BLaER1 (cell line): ENCODE measurements around the gene XAB2.
A peak's percentile ranks its signal among the peaks of the same experiment; 100 is the strongest.

Experiments used
- H3K27ac ChIP-seq: shearing (Covaris generic); formaldehyde crosslinking; 2 replicates; pipeline ENCODE4 v1.8.1; 2022
- H3K27me3 ChIP-seq: shearing (Covaris generic); formaldehyde crosslinking; 2 replicates; pipeline ENCODE4 v1.8.1; 2022
- H3K36me3 ChIP-seq: shearing (Covaris generic); formaldehyde crosslinking; 2 replicates; pipeline ENCODE4 v1.8.1; 2022
- H3K4me1 ChIP-seq: shearing (Covaris generic); formaldehyde crosslinking; 2 replicates; pipeline ENCODE4 v1.8.1; 2022
- H3K4me2 ChIP-seq: shearing (Covaris generic); formaldehyde crosslinking; 2 replicates; pipeline ENCODE4 v1.8.1; 2022
- H3K4me3 ChIP-seq: shearing (Covaris generic); formaldehyde crosslinking; 2 replicates; pipeline ENCODE4 v1.8.1; 2022
- H3K9ac ChIP-seq: shearing (Covaris generic); formaldehyde crosslinking; 2 replicates; pipeline ENCODE4 v1.8.1; 2022
- H3K9me3 ChIP-seq: shearing (Covaris generic); formaldehyde crosslinking; 2 replicates; pipeline ENCODE4 v1.8.1; 2022
- H4K20me1 ChIP-seq: shearing (Covaris generic); formaldehyde crosslinking; 2 replicates; pipeline ENCODE4 v1.8.1; 2022
- Cebpa-rat ChIP-seq: shearing (Covaris generic); IDR thresholded peaks from 2 replicates; pipeline ENCODE4 v1.8.1; 2022

XAB2 gene

GRCh38 chr19:7669641-7670040, 40.3 kb upstream of the XAB2 start:
- H4K20me1 ChIP-seq, result no peaks in the 10 kb centered on the region
- TF ChIP-seq Cebpa-rat, result no peak
- peaks cover 38% of the 10 kb centered on the region for H3K4me1 ChIP-seq
- H3K36me3 ChIP-seq, result no peaks in the 10 kb centered on the region
- H3K27me3 ChIP-seq, result no peaks in the 10 kb centered on the region
- H3K4me3 ChIP-seq, result no peak overlapping the region
- peaks cover 7% of the 10 kb centered on the region; the same call in 1 of the 2 replicates for H3K9me3 ChIP-seq
- no peak overlapping the region for H3K27ac ChIP-seq
- peak overlapping the region; percentile 94 for H3K4me2 ChIP-seq
- no peak overlapping the region for H3K9ac ChIP-seq

DNA sequence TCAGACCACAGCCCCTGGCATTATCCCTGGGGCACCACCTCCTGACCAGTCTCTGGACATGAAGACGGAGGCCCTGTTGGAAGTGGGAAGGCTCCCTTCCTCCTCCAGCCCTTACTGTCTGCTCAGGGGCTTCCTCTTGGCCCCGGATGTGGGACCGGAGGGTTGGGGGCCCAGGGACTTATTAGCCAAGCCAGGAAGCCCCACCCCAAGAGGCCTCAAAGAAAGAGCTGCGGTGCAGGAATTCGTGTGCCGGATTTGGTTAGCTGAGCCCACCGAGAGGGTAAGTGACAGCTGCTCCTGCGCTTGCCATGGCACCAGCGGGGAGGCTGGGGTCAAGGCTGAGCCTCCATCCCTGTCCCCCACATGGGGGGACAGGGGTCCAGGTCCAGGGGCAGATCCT, 39.5 kb upstream of the XAB2 start, which contains the start of gene RETN:
Gene RETN (plus strand): TSS at position 208 of the 400 bp plus-strand sequence. CDS start 278 bp downstream, outside the sequence.
- peak within 1 kb of the TSS; percentile 94 for H3K4me2 ChIP-seq
- peaks cover 30% of the 10 kb centered on the region for H3K4me1 ChIP-seq
- H3K27me3 ChIP-seq, result no peaks in the 10 kb centered on the region
- H3K27ac ChIP-seq, result no peak within 1 kb of the TSS
- H4K20me1 ChIP-seq, result no peaks in the 10 kb centered on the region
- H3K9ac ChIP-seq, result no peak within 1 kb of the TSS
- peaks cover 2% of the 10 kb centered on the region; the same call in 1 of the 2 replicates for H3K9me3 ChIP-seq
- peak within 1 kb of the TSS; percentile 25; the same call in 1 of the 2 replicates for H3K4me3 ChIP-seq
- no peaks in the 10 kb centered on the region for H3K36me3 ChIP-seq
- no peak for TF ChIP-seq Cebpa-rat

- H3K27me3 ChIP-seq, result no peaks in the 10 kb centered on the region
- H3K4me2 ChIP-seq, result no peak overlapping the region
These were observed 35.7 kb upstream of the XAB2 start for GRCh38 chr19:7665076-7665475.

DNA sequence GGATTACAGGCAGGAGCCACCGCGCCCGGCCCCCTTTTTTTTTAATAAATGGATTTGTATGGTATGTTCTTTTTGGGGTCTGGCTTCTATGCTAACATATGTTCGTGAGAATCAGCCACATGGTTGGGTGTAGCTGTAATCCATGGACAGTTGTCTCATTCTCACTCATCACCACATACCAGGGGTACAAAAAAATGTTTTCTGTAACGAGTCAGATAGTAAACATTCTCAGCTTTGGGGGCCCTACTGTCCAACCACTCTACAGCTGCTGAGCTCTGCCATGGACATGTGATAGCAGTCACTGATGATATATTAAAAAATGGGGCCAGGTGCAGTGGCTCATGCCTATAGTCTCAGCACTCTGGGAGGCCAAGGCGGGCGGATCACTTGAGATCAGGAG, 34.4 kb upstream of the XAB2 start:
- H3K4me1 ChIP-seq, result peaks cover 17% of the 10 kb centered on the region
- no peak overlapping the region for H3K27ac ChIP-seq
- no peaks in the 10 kb centered on the region for H3K9me3 ChIP-seq
- TF ChIP-seq Cebpa-rat, result no peak
- H3K9ac ChIP-seq, result no peak overlapping the region
- no peaks in the 10 kb centered on the region for H3K27me3 ChIP-seq
- no peaks in the 10 kb centered on the region for H4K20me1 ChIP-seq
- H3K4me2 ChIP-seq, result no peak overlapping the region
- H3K4me3 ChIP-seq, result no peak overlapping the region
- no peaks in the 10 kb centered on the region for H3K36me3 ChIP-seq

More at GRCh38 chr19:7665076-7665475, 35.7 kb upstream of the XAB2 start:
- TF ChIP-seq Cebpa-rat, result no peak
- Histone ChIP-seq H4K20me1 (no peaks in the 10 kb centered on the region), H3K4me3 (no peak overlapping the region), H3K9me3 (no peaks in the 10 kb centered on the region), H3K4me1 (peaks cover 27% of the 10 kb centered on the region), H3K9ac (no peak overlapping the region), H3K36me3 (no peaks in the 10 kb centered on the region), H3K27ac (no peak overlapping the region)

GRCh38 chr19:7662657-7663056, 33.3 kb upstream of the XAB2 start:
- Histone ChIP-seq H3K9ac (no peak overlapping the region), H3K27me3 (no peaks in the 10 kb centered on the region), H4K20me1 (no peaks in the 10 kb centered on the region), H3K4me3 (no peak overlapping the region), H3K9me3 (no peaks in the 10 kb centered on the region), H3K27ac (no peak overlapping the region), H3K4me1 (peaks cover 22% of the 10 kb centered on the region), H3K4me2 (no peak overlapping the region), H3K36me3 (no peaks in the 10 kb centered on the region)
- no peak for TF ChIP-seq Cebpa-rat

DNA sequence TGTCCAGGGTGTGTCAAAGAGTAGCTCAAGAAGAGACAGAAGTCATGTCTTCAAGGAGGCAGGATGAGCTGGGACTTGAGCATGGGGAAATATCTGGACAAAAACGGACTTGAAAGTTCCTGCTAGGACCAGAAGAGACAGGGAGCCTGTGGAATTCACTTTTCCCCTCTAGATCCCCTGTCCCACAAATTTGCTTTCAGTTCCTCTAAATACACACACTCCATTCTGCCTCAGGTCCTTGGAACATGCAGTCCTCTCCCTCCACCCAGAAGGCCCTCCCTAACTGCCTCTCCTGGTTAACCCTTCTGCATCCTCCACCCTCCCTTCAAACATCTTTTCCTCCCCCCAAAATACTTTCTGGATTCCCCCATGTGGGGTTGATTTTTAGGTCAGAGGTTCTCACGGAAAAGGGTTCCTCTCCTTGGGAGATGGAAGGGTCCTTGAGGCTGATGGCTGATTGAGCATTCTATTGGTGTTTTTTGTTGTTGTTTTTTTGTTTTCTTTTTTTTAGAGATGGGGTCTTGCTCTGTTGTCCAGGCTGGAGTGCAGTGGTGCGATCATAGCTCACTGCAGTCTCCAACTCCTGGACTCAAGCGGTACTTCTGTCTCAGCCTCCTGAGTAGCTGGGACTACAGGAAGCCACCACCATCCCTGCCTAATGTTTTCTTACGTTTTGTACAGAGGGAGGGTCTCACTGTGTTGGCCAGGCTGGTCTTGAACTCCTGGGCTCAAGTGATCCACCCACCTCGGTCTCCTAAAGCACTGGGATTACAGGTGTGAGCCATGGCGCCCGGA, 32.6 kb upstream of the XAB2 start:
- no peak overlapping the region for H3K4me3 ChIP-seq
- H3K9me3 ChIP-seq, result no peaks in the 10 kb centered on the region
- no peak overlapping the region for H3K27ac ChIP-seq
- H3K36me3 ChIP-seq, result no peaks in the 10 kb centered on the region
- H3K4me1 ChIP-seq, result peaks cover 29% of the 10 kb centered on the region
- no peaks in the 10 kb centered on the region for H4K20me1 ChIP-seq
- no peaks in the 10 kb centered on the region for H3K27me3 ChIP-seq
- H3K4me2 ChIP-seq, result no peak overlapping the region
- H3K9ac ChIP-seq, result no peak overlapping the region
- no peak for TF ChIP-seq Cebpa-rat

DNA sequence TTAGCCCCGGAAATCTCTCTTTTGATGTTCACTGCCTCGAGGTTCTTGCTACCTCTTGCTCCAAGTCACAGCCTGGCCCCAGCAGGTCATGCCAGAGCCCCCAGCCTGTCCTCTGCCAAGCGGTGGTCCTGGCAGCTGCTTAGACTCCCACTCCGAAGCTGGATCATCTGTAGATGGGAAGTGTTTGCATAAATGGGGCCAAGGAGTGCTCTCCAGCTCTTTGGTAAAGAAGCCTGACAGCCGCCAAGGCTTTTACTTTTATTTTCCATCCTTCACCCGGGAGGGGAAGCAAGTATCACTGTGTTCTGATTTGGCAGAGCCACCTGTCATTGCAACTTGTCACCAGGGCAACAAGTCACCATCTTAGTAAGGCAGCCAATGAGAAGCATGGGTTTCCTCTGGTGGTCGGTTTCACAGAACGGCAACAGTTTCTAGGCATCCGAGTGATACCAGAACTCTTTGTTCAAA, 28.9 kb upstream of the XAB2 start:
- H3K36me3 ChIP-seq, result no peaks in the 10 kb centered on the region
- H4K20me1 ChIP-seq, result no peaks in the 10 kb centered on the region
- TF ChIP-seq Cebpa-rat, result no peak
- H3K9me3 ChIP-seq, result no peaks in the 10 kb centered on the region
- peaks cover 40% of the 10 kb centered on the region for H3K4me1 ChIP-seq
- no peaks in the 10 kb centered on the region for H3K27me3 ChIP-seq
- peak overlapping the region; percentile 68 for H3K4me2 ChIP-seq
- H3K4me3 ChIP-seq, result no peak overlapping the region
- H3K9ac ChIP-seq, result no peak overlapping the region
- H3K27ac ChIP-seq, result no peak overlapping the region

DNA sequence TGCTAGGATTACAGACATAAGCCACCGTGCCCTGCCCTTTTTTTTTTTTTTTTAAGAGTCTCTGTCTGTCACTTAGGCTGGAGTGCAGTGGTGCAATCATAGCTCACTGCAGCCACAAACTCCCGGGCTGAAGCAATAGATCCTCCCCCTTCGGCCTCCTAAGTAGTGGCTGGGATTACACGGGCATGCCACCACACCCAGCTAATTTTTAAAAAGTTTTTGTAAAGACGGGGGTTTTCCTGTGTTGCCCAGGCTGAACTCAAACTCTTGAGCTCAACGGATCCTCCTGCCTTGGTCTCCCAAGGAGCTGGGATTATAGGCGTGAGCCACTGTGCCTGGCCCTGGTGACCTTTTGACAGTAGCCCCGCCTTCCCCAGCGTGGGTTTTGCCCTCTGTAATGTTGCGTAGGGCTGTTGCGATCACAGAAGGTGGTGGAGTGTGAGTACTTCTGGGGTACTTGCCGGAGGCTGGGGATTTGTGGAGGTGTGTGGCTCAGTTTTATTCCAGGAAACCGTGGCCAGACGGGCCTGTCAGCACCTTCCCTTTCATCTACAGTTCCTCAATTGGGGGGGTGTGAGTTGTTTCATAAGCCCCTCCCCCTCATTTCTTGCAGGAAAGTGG, 27.9 kb upstream of the XAB2 start:
- Histone ChIP-seq H3K27ac (no peak overlapping the region), H3K36me3 (no peaks in the 10 kb centered on the region), H3K4me3 (no peak overlapping the region), H3K4me1 (peaks cover 50% of the 10 kb centered on the region), H3K27me3 (no peaks in the 10 kb centered on the region), H3K4me2 (peak overlapping the region; percentile 68; the same call in 1 of the 2 replicates), H3K9ac (no peak overlapping the region), H3K9me3 (no peaks in the 10 kb centered on the region), H4K20me1 (no peaks in the 10 kb centered on the region)
- no peak for TF ChIP-seq Cebpa-rat

DNA sequence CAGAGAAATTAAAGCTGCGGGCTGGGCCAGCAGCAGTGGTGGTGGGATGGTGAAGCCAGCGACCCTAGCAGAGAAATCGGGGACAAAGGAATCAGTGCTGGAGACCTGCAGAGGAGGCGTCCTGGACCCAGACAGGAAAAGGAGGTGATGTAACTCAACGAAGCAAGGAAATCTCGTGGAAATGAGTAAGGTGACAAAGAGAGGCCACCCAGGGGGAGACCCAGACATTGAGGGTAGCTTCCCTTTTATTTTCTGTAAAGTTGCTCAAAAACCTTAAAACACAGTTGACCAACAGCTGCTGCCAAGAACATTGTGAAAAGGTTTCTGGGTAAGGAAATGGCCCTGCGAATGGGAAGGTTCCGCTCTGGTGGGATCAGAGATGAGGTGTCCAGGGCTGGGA, 26.2 kb upstream of the XAB2 start:
- no peaks in the 10 kb centered on the region for H4K20me1 ChIP-seq
- no peak overlapping the region for H3K27ac ChIP-seq
- H3K27me3 ChIP-seq, result no peaks in the 10 kb centered on the region
- no peaks in the 10 kb centered on the region for H3K9me3 ChIP-seq
- no peak overlapping the region for H3K4me3 ChIP-seq
- peak overlapping the region; percentile 8; the same call in 1 of the 2 replicates for H3K4me2 ChIP-seq
- no peak for TF ChIP-seq Cebpa-rat
- H3K4me1 ChIP-seq, result peaks cover 52% of the 10 kb centered on the region
- H3K36me3 ChIP-seq, result no peaks in the 10 kb centered on the region
- no peak overlapping the region for H3K9ac ChIP-seq

GRCh38 chr19:7654401-7654800, 25.1 kb upstream of the XAB2 start:
- peaks cover 49% of the 10 kb centered on the region for H3K4me1 ChIP-seq
- H3K36me3 ChIP-seq, result no peaks in the 10 kb centered on the region
- H3K9ac ChIP-seq, result no peak overlapping the region
- no peaks in the 10 kb centered on the region for H4K20me1 ChIP-seq
- H3K9me3 ChIP-seq, result no peaks in the 10 kb centered on the region
- H3K27me3 ChIP-seq, result no peaks in the 10 kb centered on the region
- no peak for TF ChIP-seq Cebpa-rat
- no peak overlapping the region for H3K4me3 ChIP-seq
- H3K4me2 ChIP-seq, result no peak overlapping the region
- no peak overlapping the region for H3K27ac ChIP-seq
